Jurkat, Clone E6-1 (cell line): ENCODE data around the gene NUP88. TPM values are rescaled to one million over a fixed set of nuclear protein-coding genes. Genes with fewer than 3 reads are reported as not detected.
"Not testable (repeated sequence)": the region's sequence is repeated elsewhere in the genome, so short reads cannot be mapped to it uniquely, and the experiment has no call there.

Experiments used
- DNase-seq: peaks from one replicate; pipeline ENCODE4 v3.0.0-alpha.2; 2011; ENCODE audit warnings: low read depth, low spot score
- H3K4me3 ChIP-seq: 2 replicates; pipeline ENCODE4 v1.5.1; 2011; ENCODE audit warnings: mild to moderate bottlenecking, low read length, control low read depth, moderate library complexity
- polyA plus RNA-seq: library from polyadenylated mRNA; unstranded; fragments of >200 nt; gene quantifications from one replicate; pipeline ENCODE4 v1.2.1, GENCODE V29; 2012; ENCODE audit warnings: missing spikeins; ENCODE audit not compliant: insufficient read length, insufficient read depth

Gene NUP88
- polyA plus RNA-seq: 165 TPM

GRCh38 chr17:5419356-5419958 lies at the start of gene NUP88:
TSS of gene NUP88 (minus strand) at chr17:5419662. CDS start at chr17:5419650, 12 bp downstream.
- peak within 1 kb of the TSS; percentile 90 for H3K4me3 ChIP-seq
- peak; percentile 97 for DNase-seq

DNA sequence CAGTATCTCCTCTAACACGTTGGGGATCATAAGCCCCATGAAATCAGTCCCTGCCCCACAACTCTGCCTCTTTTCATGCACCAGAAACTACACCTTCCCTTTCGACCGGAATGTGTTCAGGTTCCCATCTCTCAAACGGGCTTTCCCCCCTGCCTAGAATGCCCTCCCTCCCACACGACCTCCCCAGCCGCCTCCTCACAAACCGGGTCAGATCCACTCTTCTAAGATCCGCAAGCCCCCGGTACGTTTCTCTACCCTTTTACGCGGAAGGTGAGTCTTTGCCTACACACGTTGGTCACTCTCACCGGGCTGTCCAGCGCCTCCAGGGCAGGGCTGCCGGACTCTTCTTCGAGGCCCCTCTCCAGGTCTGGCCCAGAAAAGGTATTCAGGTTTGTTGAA lies 48.6 kb upstream of the NUP88 start:
- peak overlapping the region; percentile 91 for H3K4me3 ChIP-seq
- DNase-seq: no peak

GRCh38 chr17:5467416-5467815 lies 48.0 kb upstream of the NUP88 start:
- peak overlapping the region; percentile 91 for H3K4me3 ChIP-seq
- no peak for DNase-seq

GRCh38 chr17:5466295-5466694 lies 46.8 kb upstream of the NUP88 start:
- no peak for DNase-seq
- H3K4me3 ChIP-seq: no peak overlapping the region

DNA sequence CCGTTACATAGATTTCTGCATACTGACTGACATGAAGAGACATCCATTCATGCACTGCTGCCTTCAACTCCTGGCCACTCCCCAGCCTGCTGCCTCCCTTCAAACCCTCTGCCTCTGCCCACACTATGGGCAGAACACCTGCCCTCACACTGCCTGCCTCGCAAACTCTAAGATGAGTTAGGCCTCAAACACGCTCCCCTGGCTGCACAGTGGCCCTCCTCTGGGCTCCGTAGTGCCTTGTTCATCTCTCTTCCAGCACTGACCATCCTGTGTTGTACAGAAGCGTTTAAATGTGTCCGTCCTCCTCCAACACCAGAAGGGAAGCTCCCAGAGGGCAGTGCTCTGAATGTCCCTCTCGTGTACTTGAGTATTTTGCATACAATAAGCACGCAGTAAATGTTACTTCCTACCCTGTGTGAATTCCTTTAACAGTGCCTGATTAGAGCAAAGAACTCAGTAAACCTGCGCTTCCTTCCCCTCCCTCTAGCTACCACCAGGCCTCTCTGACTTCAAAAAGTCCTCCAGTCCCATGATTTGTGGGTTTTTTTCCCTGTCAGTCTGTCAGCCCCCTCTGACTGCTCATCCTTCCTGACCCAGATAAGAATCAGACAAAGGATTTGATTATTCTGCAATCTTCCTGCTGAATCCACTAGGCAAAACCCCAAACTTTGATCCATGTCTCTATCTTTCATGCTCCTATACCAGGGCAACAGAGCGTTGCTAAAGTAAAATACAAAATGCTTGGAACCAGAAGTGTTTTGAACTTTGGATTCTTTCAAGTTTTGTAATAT lies 45.5 kb upstream of the NUP88 start:
- peak; percentile 31 for DNase-seq
- H3K4me3 ChIP-seq: no peak overlapping the region

- H3K4me3 ChIP-seq: no peak overlapping the region
- no peak for DNase-seq
Observed at GRCh38 chr17:5446786-5447185, 27.3 kb upstream of the NUP88 start.

DNA sequence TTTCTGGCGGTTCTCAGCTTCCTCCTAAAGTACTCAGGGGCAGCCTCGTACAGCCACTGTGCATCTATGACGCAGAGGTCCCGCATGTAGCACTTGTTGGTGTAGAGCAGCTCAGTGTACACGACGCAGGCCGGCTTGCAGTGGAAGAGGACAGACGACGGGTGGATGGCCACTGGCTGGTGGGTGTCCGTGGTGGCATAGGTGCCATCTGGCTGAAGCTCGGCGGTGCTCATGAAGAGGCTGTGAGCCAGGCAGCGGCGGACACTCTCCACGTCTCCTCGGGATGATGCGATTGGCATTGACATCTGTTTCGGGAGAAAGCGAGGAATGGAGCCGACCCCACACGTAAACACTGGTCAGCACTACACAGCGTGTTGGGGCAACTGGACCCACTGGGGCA lies 24.7 kb upstream of the NUP88 start:
- DNase-seq: no peak
- no peak overlapping the region for H3K4me3 ChIP-seq

GRCh38 chr17:5443728-5444127 lies 24.3 kb upstream of the NUP88 start:
- no peak for DNase-seq

GRCh38 chr17:5439446-5439764 lies 19.9 kb upstream of the NUP88 start:
- H3K4me3 ChIP-seq: peak overlapping the region; percentile 95
- no peak for DNase-seq

More at GRCh38 chr17:5443728-5444127, 24.3 kb upstream of the NUP88 start:
- H3K4me3 ChIP-seq: no peak overlapping the region

DNA sequence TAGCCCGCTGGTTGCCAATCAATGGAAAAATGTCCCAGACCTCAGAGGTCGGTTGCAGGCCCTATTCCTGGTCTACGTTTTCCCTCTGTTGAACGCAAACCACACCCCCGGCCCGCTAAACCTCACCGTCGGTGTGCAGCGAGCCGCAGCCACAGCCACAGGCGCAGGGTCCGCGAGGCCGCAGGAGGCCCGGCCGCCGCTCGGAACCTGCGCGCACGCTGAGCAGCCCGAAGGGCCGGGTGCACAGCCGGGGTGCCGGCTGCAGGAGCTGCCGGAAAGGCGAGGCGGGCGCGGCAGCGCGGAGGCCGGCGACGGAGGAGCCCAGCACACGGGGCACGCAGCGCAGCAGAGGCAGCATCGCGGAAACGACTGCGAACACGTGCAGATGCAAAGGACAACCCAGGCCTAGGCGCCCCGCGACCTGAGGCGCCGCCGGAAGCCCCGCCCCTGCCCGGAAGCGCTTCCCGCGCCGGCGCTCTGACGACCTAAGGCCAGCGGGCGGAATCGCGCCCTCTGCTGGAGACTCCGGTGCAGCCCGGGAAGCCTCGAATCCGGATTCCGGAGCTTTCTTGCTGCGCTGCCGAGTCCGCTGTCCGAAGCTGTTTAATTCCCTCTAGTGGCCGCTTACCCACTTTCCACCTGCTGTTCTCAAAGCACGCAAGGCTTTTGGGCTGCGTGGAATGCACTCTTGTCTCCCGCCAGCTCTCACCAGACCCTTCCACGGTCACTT lies 19.4 kb upstream of the NUP88 start, which contains the start of gene C1QBP:
TSS of gene C1QBP (minus strand) at position 440 of the 730 bp plus-strand sequence. CDS start at position 358, 82 bp downstream.
- peak; percentile 91 for DNase-seq
- peak within 1 kb of the TSS; percentile 95 for H3K4me3 ChIP-seq

DNA sequence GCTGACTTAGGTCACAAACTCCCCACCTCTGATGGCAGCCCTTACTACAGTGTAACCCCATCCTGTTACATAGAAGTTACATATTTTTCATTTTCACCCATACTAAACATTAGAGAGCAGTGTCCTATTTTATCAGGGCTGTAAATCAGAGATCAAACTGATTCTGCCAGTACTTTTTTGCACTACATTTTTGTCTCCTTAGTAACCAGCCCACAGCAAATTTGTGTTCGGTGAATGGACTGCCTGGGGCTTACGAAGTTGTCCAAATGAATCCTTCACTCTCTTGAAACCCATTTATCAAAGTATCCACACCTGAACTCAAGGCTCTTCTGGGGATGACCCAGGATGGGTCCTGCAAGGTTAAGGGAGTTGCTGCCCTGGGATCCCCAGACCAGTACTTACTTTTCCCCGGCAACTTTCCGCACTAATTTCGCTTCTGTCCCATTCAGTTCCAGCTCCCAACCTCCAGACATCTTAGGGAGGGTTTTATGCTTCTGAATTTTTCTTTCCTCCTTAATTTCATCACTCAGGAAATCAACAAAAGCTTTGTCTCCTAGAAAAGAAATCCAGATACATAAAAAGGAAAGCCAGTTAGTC lies 18.4 kb upstream of the NUP88 start:
- no peak for DNase-seq
- peak overlapping the region; percentile 95 for H3K4me3 ChIP-seq

- DNase-seq: peak; percentile 57
- not testable (repeated sequence) for H3K4me3 ChIP-seq
Observed at GRCh38 chr17:5435781-5436315, 16.4 kb upstream of the NUP88 start.

GRCh38 chr17:5434984-5435383 lies 15.5 kb upstream of the NUP88 start:
- no peak for DNase-seq
- no peak overlapping the region for H3K4me3 ChIP-seq

DNA sequence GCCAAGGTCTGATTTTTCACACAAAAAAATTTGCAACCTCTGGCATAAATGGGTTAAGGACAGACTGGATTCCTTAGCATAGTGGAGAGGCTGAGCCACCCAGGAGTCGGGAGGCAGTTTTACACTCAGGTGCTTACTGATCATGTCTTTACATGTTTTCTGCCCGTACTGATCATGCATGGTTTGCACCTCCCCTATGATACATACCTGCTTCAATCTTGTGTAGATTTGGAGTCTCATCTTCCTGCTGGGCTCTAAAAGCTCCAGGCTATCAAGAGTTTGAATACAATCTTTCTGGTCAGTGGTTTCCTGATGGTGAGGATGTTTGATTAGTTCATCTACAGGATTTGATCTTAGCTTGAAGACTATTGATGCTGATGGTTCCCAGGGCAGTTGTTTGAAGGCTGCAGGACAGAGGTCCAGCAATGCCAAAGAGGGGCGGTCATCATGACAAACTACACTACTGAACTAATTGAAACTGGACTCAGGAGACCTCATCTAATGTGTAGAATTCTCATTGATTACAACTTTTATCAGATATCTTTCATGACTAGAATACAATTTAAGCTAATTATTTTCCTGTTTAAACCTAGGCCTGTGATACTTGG lies 12.6 kb upstream of the NUP88 start:
- H3K4me3 ChIP-seq: no peak overlapping the region
- no peak for DNase-seq

DNA sequence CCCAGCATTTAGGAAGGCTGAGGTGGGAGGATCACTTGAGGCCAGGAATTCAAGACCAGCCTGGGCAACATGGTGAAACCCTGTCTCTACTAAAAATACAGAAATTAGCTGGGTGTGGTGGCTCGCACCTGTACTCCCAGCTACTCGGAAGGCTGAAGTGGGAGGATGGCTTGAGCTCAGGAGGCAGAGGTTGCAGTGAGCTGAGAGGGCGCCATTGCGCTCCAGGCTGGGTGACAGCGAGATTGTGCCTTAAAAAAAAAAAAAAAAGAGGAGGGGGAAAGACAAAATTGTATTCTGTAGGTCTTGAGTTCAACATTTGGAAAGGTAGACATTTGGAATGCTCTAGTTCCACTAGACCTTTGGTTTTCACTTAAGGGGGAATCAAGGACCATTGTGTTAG lies 11.8 kb upstream of the NUP88 start:
- DNase-seq, H3K4me3 ChIP-seq: not testable (repeated sequence)

GRCh38 chr17:5430413-5430999 lies 11.0 kb upstream of the NUP88 start:
- H3K4me3 ChIP-seq: no peak overlapping the region
- DNase-seq: no peak

DNA sequence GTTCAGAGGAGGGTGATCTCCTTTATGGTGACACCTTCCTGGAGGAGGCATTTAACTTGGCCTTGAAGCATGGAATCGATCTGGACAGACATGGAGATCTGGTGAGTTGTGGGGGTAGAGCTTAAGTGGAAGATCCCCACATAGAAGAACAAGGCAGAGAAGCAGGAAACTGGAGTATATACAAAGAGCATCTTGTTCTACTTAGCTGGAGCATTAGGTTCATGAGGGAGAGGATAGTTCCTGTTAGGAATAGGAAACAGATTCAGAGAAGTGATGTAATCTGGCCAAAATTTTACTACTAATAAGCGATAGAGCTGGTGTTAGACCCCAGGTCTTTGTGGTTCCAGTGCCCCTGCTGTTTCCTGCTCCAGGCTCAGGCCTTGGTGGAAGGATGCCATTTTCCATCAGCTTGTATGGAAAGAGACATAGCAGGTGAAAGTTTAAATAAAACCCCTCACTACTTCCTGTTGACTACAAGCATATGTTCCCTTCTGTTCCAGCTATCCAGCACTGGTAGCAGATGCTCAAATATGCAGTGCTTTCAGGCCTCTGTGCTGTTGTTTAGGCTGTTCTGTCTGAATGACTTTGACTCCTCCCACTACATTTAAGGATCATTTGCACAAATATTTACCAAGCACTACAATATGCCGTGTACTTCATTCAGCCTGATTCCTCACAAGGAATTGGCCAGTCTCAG lies 9.9 kb upstream of the NUP88 start:
- H3K4me3 ChIP-seq: no peak overlapping the region
- DNase-seq: no peak

DNA sequence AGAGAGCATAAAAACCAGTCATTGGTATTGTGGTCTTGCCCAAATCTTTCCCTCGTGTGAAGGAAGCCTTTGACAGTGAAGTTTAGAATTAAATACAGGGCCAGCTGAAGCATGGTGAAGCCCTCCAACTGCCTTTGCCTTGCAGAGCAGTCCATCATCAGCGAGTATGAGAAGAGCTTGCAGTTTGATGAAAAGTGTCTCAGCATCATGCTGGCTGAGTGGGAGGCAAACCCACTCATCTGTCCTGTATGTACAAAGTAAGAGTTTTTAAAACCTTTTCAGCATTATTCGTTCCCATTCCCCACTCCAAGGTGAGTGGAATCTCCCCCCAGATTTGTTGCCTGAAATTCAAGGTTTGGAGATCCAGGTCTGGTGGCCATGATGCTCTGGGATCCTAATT lies 6.4 kb upstream of the NUP88 start:
- no peak overlapping the region for H3K4me3 ChIP-seq
- DNase-seq: no peak
